Measurements from ENCODE around the gene KRTAP10-10.

- TF ChIP-seq CTCF (IDR thresholded peaks at IDR 0.05; ENCODE audit: low read length): no peak
- no peak for TF ChIP-seq EZH2phosphoT487 (IDR thresholded peaks at IDR 0.05; ENCODE audit: low read length)
- TF ChIP-seq EZH2 (optimal IDR thresholded peaks at IDR 0.05; ENCODE audit: low read depth, low read length): no peak
Observed at GRCh38 chr21:44684483-44684882, 47.3 kb downstream of the KRTAP10-10 start.
